ENCODE data around the gene TSR1.

The TSR1 gene

DNA sequence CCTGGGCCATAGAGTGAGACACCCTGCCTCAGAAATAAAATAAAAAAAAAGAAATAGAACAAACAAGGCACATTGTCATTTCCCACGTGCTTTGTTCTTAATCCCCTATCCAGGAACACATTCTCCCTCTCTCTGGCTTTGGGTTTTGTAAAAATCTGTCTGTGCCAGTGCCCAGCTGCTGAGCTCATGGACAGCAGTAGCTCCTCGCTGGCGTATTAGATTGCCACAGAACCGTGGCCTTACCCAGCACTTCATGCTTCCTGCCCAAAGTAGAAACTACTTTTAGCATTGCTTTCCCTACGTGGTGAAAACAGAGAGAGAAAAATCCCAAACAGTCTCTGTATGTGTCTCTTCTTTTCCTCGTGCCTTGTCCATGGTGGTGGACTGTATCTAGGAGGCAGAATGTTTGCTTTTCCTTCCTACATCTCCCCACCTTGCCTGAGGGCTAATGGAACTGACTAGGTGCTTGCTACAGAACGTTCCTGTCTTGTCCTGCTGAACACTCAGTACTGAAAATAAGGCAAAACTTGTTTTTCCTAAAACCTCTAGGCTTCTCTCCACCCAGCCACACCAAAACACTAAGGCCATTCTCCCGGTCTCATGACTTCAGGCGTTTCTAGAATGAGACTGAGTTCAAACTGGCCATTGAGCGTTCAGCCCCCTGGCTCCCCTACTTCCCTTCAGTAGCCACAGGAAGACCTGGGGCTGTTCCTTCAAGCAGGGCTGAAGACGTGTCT is 38.5 kb upstream of the TSR1 start:
- H3K4me3 ChIP-seq (ENCODE audit: control insufficient read depth, low read depth, low read length): no peak overlapping the region
- TF ChIP-seq, protein P1, sequence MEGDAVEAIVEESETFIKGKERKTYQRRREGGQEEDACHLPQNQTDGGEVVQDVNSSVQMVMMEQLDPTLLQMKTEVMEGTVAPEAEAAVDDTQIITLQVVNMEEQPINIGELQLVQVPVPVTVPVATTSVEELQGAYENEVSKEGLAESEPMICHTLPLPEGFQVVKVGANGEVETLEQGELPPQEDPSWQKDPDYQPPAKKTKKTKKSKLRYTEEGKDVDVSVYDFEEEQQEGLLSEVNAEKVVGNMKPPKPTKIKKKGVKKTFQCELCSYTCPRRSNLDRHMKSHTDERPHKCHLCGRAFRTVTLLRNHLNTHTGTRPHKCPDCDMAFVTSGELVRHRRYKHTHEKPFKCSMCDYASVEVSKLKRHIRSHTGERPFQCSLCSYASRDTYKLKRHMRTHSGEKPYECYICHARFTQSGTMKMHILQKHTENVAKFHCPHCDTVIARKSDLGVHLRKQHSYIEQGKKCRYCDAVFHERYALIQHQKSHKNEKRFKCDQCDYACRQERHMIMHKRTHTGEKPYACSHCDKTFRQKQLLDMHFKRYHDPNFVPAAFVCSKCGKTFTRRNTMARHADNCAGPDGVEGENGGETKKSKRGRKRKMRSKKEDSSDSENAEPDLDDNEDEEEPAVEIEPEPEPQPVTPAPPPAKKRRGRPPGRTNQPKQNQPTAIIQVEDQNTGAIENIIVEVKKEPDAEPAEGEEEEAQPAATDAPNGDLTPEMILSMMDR (conservative IDR thresholded peaks at IDR 0.05; ENCODE audit: control insufficient read depth, insufficient read depth, low read depth, low read length): no peak
- DNase-seq (ENCODE audit: low read depth): no peak

DNA sequence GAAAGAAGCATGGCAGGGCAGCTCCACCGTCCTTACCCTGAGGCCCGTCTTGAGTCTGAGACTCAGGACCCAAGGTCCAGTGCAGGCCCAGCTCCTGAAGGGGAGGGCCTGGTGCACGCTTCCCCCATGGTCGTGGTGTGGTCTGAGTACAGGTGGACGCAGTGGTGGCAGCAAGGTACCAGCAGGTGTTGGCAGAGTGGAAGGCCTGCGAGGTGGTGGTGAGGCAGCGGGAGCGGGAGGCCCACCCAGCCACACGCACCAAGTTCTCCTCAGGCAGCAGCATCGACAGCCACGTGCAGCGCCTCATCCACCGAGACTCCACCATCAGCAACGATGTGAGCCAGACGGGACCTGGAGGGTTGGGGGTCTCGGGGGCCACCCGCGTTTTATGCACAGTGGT is 36.9 kb upstream of the TSR1 start:
- H3K4me3 ChIP-seq (ENCODE audit: control insufficient read depth, low read depth, low read length): no peak overlapping the region
- DNase-seq (ENCODE audit: low read depth): no peak
- TF ChIP-seq, protein P1 (conservative IDR thresholded peaks at IDR 0.05; ENCODE audit: control insufficient read depth, insufficient read depth, low read depth, low read length): no peak

DNA sequence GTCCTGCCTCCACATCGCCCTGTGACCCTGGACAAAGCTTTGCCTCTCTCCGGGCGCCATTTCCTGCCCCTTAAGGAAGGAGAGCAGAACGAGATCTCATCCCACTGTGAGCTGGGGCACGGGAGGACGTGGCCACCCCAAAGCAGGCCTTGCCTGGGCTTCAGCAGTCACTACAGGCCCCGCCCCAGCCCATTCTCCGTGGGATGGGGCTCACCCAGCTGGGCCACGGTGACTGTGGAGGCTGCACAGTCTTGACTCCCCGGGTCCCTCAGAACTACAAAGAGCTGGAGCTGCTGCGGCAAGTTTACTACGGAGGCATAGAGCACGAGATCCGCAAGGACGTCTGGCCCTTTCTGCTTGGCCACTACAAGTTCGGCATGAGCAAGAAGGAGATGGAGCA is 36.4 kb upstream of the TSR1 start:
- DNase-seq (ENCODE audit: low read depth): no peak
- H3K4me3 ChIP-seq (ENCODE audit: control insufficient read depth, low read depth, low read length): no peak overlapping the region
- TF ChIP-seq, protein P1 (conservative IDR thresholded peaks at IDR 0.05; ENCODE audit: control insufficient read depth, insufficient read depth, low read depth, low read length): no peak

DNA sequence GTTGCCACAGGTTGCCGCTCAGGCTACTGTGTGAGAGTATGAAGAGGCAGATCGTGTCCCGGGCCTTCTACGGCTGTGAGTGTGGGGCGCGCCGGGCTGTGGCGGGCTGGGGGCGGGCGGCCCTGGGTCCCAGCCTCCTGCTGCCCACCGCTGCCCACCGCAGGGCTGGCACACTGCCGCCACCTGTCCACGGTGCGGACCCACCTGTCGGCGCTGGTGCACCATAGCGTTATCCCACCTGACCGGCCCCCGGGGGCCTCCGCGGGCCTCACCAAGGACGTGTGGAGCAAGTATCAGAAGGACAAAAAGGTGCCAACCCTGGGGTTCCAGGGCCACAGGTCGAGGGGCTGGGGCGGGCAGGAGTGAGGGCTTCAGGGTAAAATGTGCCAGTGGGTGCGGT is 35.9 kb upstream of the TSR1 start:
- TF ChIP-seq, protein P1 (conservative IDR thresholded peaks at IDR 0.05; ENCODE audit: control insufficient read depth, insufficient read depth, low read depth, low read length): no peak
- DNase-seq (ENCODE audit: low read depth): no peak

DNA sequence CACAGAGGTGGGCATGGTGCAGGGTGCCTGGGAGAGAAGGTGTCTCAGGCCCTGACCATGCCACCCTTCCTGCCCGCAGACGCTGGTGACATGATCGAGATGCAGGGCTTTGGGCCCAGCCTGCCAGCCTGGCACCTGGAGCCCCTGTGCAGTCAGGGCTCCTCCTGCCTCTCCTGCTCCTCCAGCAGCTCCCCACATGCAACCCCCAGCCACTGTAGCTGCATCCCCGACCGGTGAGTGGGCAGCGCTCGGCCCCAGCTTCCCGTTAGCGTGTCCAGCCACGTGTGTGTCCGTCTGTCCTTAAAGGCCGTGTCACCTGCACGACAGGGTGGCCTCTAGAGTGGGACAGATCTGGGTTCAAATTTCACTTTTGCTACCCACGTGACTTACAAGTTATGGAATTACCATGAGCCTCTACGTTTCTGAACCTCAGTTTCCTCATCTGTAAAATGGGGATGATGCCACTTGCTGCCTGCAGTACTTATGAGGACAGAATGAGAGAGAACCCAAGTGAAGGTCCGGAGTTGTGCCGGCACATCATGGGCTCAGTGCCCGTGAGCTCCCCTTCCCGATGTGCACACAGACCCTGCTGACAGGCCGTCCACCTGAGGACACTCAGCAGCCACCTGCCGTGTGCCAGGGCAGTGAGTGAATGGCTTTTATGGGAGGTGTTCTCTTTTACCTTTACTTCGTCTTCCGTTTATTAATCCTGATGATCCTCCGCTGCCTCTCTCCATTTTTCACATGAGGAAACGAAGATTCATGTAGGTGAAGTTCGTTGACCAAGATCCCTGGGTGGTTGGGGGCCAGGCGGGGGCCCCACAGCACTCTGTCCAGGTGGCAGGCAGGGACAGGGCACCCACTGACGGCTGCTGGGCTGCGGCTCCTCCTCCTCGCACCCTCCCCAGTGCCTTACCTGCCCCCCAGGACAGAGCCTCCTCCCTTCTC is 35.2 kb upstream of the TSR1 start:
- TF ChIP-seq, protein P1 (conservative IDR thresholded peaks at IDR 0.05; ENCODE audit: control insufficient read depth, insufficient read depth, low read depth, low read length): no peak
- H3K4me3 ChIP-seq (ENCODE audit: control insufficient read depth, low read depth, low read length): no peak overlapping the region
- no peak for DNase-seq (ENCODE audit: low read depth)

More for the DNA sequence above, 35.9 kb upstream of the TSR1 start:
- H3K4me3 ChIP-seq (ENCODE audit: control insufficient read depth, low read depth, low read length): no peak overlapping the region

DNA sequence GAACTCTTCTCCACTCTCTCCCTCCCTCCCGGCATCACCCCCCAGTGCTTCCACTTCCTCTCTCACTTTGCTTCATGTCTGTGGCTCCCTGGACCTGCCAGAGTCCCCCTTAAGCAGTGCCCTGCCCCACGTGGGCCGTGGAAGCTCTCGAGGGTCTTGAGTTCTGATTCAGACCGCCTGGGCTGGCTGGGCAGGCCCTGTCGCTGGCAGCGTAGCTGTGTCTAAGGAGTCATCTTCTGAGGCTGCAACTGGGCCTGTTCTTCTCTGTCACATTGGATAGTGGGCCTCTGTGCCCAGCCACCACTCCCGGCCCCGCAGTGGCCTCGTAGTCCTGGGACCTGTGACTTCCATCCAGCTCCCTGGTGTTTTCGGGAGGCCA is 33.9 kb upstream of the TSR1 start:
- DNase-seq (ENCODE audit: low read depth): no peak
- no peak overlapping the region for H3K4me3 ChIP-seq (ENCODE audit: control insufficient read depth, low read depth, low read length)
- TF ChIP-seq, protein P1 (conservative IDR thresholded peaks at IDR 0.05; ENCODE audit: control insufficient read depth, insufficient read depth, low read depth, low read length): no peak

All from fibroblast of mammary gland (primary cell).